COLO829 (cell line): Measurements from ENCODE around the gene PIP4K2A.
A peak's percentile ranks its signal among the peaks of the same experiment; 100 is the strongest.

Experiments
- DNase-seq: peaks from one replicate; pipeline ENCODE4 v3.0.0; 2012; ENCODE audit warnings: low spot score

The PIP4K2A gene

DNA sequence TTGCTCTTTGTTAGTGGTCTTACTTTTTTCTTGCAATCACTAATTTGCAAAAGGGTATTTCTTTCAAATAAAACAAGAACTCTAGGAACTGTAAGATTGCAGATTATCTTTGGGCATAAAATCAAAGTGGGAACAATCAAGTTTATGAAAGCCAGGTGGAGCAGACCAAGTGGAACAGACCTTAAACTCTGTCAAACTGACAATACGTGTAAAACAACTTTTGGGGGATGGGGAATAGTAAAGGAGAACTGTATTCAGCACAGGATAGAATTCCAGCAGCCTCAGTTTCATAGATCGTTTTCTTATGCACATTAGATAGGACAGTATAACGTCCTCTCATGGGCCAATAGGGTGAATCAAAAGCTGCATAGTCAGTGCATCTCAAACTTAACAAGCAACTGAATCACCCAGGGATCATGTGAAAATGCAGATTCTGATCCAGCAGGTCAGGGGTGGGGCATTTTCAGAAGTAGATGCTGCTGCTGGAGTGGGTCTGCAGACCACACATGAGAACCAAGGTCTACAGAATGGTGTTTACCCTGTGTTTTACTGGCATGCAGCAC, 120.7 kb downstream of the PIP4K2A start:
- no peak for DNase-seq

DNA sequence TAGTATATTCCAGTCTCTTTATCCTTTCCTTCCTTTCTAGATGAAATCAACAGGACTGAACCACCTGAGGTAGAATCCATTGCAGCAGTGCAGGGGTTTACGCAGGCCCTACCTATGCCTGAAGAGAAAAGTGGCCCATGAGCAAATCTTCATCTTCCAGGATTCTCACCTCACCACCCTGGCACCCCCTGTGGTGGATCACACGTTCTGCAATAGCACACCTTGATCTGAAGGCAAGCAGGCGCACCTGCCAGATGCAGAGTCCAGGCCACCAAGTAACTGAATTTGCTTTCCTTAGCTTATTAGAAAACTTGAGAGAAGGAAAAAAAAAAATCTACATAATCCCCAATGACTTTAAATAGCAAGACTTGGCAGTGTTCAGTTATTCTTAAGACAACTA, 121.4 kb downstream of the PIP4K2A start:
- no peak for DNase-seq

DNA sequence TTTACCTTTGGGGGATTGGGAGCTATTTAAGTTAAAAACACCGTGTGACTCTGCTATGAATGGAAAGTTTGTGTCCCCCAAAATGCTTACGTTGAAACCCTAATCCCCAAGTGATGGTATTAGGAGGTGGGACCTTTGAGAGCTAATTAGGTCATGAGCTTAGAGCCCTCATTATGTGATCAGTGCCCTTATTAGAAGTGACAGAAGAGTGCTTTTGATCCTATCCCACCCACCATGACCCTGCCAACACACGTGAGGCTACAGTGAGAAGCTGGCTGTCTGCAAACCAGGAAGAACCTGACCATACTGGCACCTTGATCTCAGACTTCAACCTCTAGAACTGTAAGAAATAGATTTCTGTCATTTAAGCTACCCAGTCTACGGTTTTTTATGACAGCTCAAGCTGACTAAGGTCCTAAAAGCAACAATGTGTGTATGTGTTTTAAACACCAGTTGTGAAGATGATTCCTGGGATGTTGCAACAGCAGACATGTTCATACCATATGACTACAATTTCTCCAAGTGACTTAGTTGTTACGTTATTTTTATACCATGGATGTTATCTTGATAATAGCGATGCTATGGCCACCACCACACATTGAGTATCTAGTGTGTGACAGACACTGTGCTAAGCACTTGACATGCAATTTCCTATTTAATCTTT, 124.4 kb downstream of the PIP4K2A start:
- no peak for DNase-seq

DNA sequence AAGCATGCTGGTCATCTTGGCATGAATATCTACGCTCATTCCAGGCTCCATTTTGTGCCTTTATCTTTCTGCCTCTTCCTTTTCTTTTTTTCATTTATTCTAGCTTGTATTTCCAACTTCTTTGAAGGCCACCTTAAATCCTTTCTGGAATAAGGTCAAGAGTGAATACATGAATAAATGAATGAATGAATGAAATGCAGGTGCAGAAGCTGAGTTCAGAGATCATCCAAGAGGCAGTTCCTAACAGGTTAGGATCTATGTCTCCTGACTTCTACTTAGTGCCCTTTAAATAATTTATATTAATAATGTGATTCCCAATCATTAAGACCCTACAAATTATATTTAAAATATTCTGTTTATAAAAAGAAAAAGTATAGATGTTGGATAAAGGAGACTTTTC, 125.9 kb downstream of the PIP4K2A start:
- no peak for DNase-seq

- no peak for DNase-seq
Observed at GRCh38 chr10:22583683-22584082, 130.7 kb downstream of the PIP4K2A start.

DNA sequence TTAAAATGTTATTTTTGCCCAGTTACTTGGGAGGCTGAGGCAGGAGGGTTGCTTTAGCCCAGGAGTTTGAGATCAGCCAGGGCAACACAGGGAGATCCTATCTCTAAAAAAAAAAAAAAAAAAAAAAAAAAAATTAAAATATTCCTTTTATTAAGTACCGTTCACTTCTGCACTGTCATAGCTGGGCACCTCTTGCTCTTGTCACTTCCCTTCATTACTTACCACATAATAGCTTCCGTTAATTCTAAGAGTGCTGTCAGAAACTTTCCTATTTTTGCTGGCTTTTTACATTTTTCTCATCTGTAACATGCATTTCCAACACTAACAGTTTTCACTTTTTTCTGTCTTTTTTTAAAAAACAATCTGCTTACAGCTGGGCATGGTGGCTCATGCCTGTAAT, 132.9 kb downstream of the PIP4K2A start:
- no peak for DNase-seq

DNA sequence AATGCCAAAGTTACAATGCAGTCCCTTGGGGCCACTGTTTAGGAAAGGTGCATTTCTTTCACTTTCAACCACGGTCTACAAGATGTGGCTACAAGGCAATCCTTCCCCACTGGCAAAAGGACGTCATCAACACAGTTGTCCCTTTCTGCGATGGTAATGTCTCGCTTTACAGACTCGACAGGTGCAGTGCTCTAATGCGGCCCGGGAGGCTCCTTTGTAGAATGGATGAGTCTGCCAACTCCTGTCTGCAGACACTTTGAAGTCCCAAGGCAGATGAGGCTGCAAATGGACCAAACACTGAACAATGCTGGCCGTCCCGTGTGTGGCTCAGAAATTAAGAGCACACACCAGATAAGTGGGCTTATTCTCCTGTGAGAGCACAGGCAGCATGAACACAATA, 133.7 kb downstream of the PIP4K2A start:
- DNase-seq, result no peak

GRCh38 chr10:22579826-22580225, 134.6 kb downstream of the PIP4K2A start:
- no peak for DNase-seq

DNA sequence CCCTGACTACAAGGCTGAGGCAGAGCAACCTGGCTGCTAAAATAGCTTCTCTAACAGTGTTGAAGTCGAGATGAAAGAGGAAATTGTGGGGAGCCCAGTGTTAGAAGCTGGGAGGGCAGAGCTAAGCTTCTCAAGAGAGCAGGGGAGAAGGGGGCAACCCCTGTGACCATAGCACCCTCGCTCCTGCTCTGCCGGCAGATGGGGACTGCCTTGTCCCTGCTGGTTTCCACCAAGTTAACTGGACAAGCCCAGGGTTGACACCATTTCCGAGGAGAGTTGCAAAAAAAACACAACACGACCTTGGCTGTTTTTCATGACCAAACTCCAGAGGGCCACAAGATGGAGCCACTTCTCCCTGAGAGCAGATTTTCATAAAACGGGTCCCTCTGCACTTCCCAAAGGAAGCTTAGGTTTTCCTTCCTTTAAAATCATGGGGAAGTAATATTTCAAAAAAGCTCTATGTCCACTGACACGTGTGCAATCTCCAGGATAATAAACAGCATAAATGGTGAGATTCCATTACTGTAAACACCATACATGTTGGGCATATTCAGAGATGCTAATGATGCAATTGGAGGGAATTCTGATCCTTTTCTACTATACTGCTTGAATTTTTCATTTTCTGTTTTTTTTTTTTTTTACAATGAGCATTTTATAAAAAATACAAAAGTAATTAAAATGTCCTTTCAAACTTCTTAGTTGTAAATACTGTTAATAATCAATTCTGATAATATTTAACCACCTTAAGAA, 140.4 kb downstream of the PIP4K2A start:
- DNase-seq, result peak; percentile 21

DNA sequence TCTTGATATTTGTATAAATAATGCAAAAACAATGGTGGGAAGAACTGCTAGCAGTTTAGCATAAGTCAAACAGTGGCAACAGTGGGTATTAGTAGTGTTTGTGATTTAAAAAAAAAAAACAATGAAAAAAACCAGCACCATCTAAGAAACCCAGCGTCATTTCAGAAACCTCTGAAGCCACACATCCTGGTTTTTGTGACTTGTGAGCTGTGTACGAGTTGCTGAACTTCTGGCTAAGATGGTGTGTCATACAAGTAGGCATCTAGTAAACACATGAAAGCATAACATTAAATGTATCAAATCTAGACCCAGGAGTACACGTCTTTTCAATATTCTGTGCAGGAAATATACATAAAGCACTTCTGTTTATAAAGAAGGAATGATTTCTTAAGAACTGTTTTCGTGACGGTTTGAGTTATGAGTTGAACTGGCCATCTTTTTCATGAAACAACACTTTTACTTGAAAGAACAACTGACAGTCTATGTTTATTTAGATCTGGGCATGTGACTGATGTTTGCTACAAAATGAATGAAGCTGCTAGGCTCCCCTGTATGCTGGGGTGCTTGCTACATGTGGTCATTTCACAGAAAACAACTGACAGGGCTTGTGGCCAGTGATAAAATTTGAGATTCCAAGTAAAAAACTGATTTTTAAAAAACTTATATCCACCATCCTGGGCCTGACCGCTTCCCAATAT, 143.5 kb downstream of the PIP4K2A start:
- DNase-seq, result no peak

- DNase-seq, result no peak
Observed at GRCh38 chr10:22570234-22570633, 144.1 kb downstream of the PIP4K2A start.

GRCh38 chr10:22568928-22569327, 145.4 kb downstream of the PIP4K2A start:
- DNase-seq, result no peak

DNA sequence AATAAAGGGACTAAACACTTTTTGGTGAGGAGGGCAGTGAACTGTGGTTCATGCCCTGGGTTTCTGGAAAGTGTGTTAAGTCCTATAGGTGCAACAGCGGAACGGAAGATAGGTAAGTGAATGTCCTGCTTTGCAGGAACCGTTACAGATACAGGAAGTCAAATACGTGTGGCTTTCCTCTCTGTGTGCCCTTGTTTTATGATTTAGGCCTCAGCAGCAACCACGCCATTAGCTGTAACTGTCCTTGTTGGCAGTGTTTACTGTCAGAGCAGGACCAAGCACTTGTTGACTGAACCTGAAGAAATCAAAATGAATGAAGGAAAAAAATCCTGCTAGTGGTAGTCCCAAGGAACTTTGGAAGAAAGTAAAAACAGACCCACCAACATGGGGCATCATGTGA, 150.3 kb downstream of the PIP4K2A start:
- no peak for DNase-seq

- no peak for DNase-seq
Observed at GRCh38 chr10:22561909-22562308, 152.5 kb downstream of the PIP4K2A start.

DNA sequence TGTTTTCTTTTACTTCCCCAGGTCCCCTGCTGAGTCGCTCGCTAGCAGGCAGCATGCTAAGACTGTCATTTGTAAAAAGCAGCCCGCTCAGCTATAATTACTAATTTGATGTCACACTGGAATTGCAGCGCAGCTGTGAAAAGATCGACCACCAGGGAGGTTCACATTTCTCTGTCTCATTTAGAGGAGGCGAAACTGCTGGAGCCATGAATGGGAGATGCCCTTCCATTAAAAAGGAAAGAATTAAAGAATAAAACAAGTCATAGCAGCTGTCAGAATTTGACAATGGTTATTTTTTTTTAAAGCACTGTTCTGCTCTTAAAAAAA, 153.5 kb downstream of the PIP4K2A start:
- DNase-seq, result no peak

DNA sequence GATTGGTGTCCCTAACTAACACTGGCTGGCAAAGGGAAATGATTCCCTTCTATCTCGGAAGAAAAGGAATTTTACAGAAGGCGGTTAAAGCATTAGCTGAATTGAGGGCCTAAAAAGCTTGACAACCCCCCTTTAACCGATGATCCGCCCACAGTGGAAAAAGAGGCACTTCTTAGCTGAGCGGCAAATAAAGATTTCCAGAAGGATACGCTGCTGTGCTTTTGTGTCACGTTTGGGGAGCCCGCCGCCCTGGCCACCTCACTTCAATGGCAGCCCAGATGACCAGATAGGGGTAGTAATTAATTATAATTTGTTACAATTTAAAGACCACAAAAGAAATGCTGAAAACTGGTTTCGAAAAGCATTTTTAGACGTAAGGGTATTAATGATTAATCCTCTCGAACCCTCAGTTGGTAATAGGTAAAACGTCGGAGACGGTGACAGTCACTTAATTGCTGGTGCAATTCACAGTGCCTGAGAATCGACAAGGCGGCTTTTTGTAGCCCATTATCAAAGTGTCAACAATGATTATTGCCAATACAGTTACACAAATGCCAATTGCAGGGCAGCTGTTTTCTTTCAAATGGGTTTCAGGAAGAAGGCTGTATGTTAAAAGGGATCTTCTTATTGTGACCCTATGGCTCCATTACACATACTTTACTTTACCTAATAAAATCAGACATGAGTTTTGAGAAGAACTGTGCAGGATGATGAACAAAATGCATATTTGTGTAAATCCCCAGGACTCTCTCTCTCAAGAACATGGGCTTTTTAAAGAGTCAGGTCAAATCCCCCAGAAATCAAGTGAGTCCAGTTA, 154.1 kb downstream of the PIP4K2A start:
- DNase-seq, result no peak

GRCh38 chr10:22557321-22557720, 157.1 kb downstream of the PIP4K2A start:
- no peak for DNase-seq

GRCh38 chr10:22556774-22557173, 157.6 kb downstream of the PIP4K2A start:
- no peak for DNase-seq

DNA sequence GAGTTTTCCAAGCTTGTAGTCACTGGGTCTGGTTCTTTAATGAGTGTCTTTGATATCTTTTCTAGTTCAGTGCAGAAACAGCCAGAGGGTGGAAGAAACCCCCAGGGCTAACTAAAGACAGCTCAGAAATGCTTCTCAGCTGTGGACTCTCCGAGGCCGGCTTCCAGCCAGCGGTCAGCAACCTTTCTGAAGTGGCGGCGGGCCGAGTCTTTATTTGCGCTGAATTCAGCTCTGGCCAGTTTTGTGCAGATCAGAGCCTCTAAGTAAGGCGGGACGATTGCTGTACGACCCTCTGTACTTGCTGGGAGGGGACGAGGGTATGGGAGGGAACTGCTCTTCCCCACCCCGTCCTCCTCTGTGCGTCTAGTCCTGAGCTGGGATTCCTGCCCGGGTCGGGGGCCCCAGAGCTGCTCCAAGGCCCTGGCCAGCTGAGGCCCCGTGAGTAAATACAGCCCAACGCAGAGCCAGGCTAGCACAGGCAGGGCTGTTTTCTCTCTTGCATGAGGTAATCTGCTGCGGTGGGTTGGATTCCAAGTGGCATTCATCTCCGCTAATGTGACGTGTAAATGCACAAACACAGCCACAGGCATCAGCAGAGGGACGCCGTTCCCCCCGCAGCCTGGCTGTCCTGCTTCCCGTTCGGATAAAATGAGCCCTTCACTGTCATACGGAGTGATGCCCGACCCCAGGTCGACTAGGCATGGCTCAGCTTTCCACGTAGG, 159.8 kb downstream of the PIP4K2A start:
- no peak for DNase-seq

GRCh38 chr10:22553452-22553995, 160.9 kb downstream of the PIP4K2A start:
- no peak for DNase-seq

GRCh38 chr10:22552888-22553378, 161.4 kb downstream of the PIP4K2A start:
- no peak for DNase-seq
